Smooth muscle cell (in vitro differentiated cells): ENCODE results near the gene ZNF157. TPM values are rescaled to one million over a fixed set of nuclear protein-coding genes. Genes with fewer than 3 reads are reported as not detected.

Source experiments
- DNase-seq: peaks from one replicate; lab custom pipeline; 2025; ENCODE audit not compliant: unreplicated experiment; lab: John Stamatoyannopoulos, UW
- H2AFZ ChIP-seq: fragments of 200-600 bp; sonication (generic); 2 replicates; pipeline ENCODE4 v1.6.0; 2016; ENCODE audit warnings: antibody characterized with exemption, low read depth, mild to moderate bottlenecking
- H3F3A ChIP-seq: fragments of 200-600 bp; sonication (generic); 2 replicates; pipeline ENCODE4 v1.6.0; 2017; ENCODE audit warnings: antibody characterized with exemption, low read depth
- H3K27ac ChIP-seq: fragments of 200-600 bp; sonication (generic); 2 replicates; pipeline ENCODE4 v1.5.1; 2016; ENCODE audit warnings: low read depth, mild to moderate bottlenecking
- H3K27me3 ChIP-seq: fragments of 200-600 bp; sonication (generic); 2 replicates; pipeline ENCODE4 v1.6.1; 2016; ENCODE audit warnings: low read depth, mild to moderate bottlenecking
- H3K36me3 ChIP-seq: fragments of 200-600 bp; sonication (generic); 2 replicates; pipeline ENCODE4 v1.5.1; 2016; ENCODE audit warnings: low read depth
- H3K4me1 ChIP-seq: fragments of 200-600 bp; sonication (generic); 2 replicates; pipeline ENCODE4 v1.5.1; 2016; ENCODE audit warnings: low read depth
- H3K4me2 ChIP-seq: fragments of 200-600 bp; sonication (generic); 2 replicates; pipeline ENCODE4 v1.6.0; 2016; ENCODE audit warnings: mild to moderate bottlenecking
- H3K4me3 ChIP-seq: fragments of 200-600 bp; sonication (generic); 2 replicates; pipeline ENCODE4 v1.5.1; 2016; ENCODE audit warnings: mild to moderate bottlenecking
- H3K79me2 ChIP-seq: fragments of 200-600 bp; sonication (generic); 2 replicates; pipeline ENCODE4 v1.6.0; 2016; ENCODE audit warnings: low read depth, mild to moderate bottlenecking
- H3K9ac ChIP-seq: fragments of 200-600 bp; sonication (generic); 2 replicates; pipeline ENCODE4 v1.6.0; 2016; ENCODE audit warnings: low read depth
- H3K9me3 ChIP-seq: fragments of 200-600 bp; sonication (generic); replicated peaks from 2 replicates; pipeline ENCODE4 v1.5.1; 2016; ENCODE audit warnings: low read depth
- H4K20me1 ChIP-seq: fragments of 200-600 bp; sonication (generic); 2 replicates; pipeline ENCODE4 v1.6.0; 2016; ENCODE audit warnings: low read depth
- WGBS: methylation state at CpG from one replicate; pipeline ENCODE4 v1.1.7; 2016; ENCODE audit warnings: low lambda C conversion rate; 5-methylcytosine and 5-hydroxymethylcytosine counted together
- polyA plus RNA-seq: library from polyadenylated mRNA; unstranded; fragments of >200 nt; fragmentation: Nextera tagmentation; extraction: Ambion mirVana; gene quantifications from 2 replicates; pipeline ENCODE4 v1.2.1, GENCODE V29; 2016
- total RNA-seq: library from RNA; depleted of rRNA; stranded (reverse); fragments of >200 nt; gene quantifications from 2 replicates; pipeline ENCODE4 v1.2.3, GENCODE V29; 2014
- TF ChIP-seq, protein P1 (sequence below): fragments of 200-600 bp; sonication (generic); IDR thresholded peaks from 2 replicates; pipeline ENCODE4 v1.5.1; 2017; ENCODE audit warnings: borderline replicate concordance, mild to moderate bottlenecking, antibody characterized with exemption; ENCODE audit not compliant: insufficient read depth, poor library complexity, severe bottlenecking

Gene ZNF157
- total and polyA plus RNA-seq, 2 experiments from 2014 or later = not detected

DNA sequence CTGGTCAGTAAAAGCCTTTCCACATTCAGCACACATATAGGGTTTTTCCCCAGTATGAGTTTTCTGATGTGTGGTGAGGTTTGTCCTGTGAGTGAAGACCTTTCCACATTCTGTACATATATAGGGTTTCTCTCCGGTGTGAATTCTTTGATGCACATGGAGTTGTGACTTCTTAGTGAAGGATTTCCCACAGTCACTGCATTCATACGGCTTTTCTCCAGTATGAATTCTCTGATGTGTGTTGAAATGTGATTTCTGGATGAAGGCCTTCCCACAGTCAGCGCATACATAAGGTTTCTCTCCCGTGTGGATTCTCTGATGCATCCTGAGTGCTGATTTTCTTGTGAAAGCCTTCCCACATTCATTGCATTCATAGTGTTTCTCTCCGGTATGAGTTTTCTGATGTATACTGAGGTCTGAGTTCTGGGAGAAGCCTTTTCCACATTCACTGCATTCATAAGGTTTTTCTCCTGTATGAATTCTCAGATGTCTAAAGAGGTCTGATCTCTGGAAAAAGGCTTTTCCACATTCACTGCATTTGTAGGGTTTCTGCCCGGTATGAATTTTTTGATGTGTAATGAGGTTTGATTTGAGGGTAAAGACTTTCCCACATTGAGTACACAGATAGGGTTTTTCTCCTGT is 77.9 kb downstream of the ZNF157 start:
- Histone ChIP-seq H3K27me3 (no peaks in the 10 kb centered on the region), H3K79me2 (no peaks in the 10 kb centered on the region), H3F3A (no peaks in the 10 kb centered on the region), H3K4me3 (no peak overlapping the region), H3K4me2 (no peak overlapping the region), H3K27ac (no peak overlapping the region), H3K36me3 (peaks cover 17% of the 10 kb centered on the region), H2AFZ (no peak overlapping the region), H4K20me1 (no peaks in the 10 kb centered on the region), H3K9me3 (peaks cover 47% of the 10 kb centered on the region), H3K9ac (no peak overlapping the region), H3K4me1 (no peaks in the 10 kb centered on the region)
- TF ChIP-seq, protein P1, sequence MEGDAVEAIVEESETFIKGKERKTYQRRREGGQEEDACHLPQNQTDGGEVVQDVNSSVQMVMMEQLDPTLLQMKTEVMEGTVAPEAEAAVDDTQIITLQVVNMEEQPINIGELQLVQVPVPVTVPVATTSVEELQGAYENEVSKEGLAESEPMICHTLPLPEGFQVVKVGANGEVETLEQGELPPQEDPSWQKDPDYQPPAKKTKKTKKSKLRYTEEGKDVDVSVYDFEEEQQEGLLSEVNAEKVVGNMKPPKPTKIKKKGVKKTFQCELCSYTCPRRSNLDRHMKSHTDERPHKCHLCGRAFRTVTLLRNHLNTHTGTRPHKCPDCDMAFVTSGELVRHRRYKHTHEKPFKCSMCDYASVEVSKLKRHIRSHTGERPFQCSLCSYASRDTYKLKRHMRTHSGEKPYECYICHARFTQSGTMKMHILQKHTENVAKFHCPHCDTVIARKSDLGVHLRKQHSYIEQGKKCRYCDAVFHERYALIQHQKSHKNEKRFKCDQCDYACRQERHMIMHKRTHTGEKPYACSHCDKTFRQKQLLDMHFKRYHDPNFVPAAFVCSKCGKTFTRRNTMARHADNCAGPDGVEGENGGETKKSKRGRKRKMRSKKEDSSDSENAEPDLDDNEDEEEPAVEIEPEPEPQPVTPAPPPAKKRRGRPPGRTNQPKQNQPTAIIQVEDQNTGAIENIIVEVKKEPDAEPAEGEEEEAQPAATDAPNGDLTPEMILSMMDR = no peak
- DNase-seq = no peak
- 91% methylated on average over 6 of the region's 6 CpGs for WGBS

DNA sequence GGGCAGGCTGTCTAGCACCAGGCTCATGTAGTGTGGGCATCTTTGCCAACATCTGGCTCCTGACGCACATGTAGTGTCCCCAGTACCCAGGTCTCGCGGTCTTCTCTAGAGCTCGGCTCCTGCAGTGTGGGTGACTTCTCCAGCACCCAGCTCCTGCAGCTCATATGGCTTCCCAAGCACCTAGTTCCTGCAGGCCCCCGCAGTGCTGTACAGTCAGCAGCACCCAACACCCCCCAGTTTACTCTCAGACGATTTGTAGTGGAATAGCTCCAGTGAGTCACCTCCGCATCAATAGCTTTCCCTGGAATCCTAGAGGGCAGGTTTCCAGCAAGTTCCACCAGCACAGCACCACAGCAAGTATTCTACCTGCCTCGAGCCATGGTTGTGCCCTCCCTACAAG is 81.7 kb downstream of the ZNF157 start:
- TF ChIP-seq, protein P1 = no peak
- Histone ChIP-seq H3K4me1 (no peaks in the 10 kb centered on the region), H3K4me2 (no peak overlapping the region), H3K27me3 (no peaks in the 10 kb centered on the region), H3K36me3 (peaks cover 22% of the 10 kb centered on the region), H2AFZ (no peak overlapping the region), H3K79me2 (no peaks in the 10 kb centered on the region), H4K20me1 (no peaks in the 10 kb centered on the region), H3K9ac (no peak overlapping the region), H3F3A (no peaks in the 10 kb centered on the region), H3K27ac (no peak overlapping the region), H3K4me3 (no peak overlapping the region), H3K9me3 (peaks cover 38% of the 10 kb centered on the region)
- no peak for DNase-seq
- WGBS = 90% methylated on average over 8 of the region's 8 CpGs

GRCh38 chrX:47456080-47456479 is 85.7 kb downstream of the ZNF157 start:
- H3K4me2 ChIP-seq = no peak overlapping the region
- WGBS = 71% methylated on average over 6 of the region's 6 CpGs
- no peak overlapping the region for H3K9ac ChIP-seq
- H3K4me1 ChIP-seq = no peaks in the 10 kb centered on the region
- no peaks in the 10 kb centered on the region for H4K20me1 ChIP-seq
- H3K27me3 ChIP-seq = no peaks in the 10 kb centered on the region
- TF ChIP-seq, protein P1 = no peak
- H2AFZ ChIP-seq = no peak overlapping the region
- no peaks in the 10 kb centered on the region for H3F3A ChIP-seq
- H3K4me3 ChIP-seq = no peak overlapping the region
- no peak for DNase-seq
- no peaks in the 10 kb centered on the region for H3K79me2 ChIP-seq
- peaks cover 4% of the 10 kb centered on the region for H3K9me3 ChIP-seq
- no peak overlapping the region for H3K27ac ChIP-seq
- H3K36me3 ChIP-seq = peaks cover 6% of the 10 kb centered on the region

DNA sequence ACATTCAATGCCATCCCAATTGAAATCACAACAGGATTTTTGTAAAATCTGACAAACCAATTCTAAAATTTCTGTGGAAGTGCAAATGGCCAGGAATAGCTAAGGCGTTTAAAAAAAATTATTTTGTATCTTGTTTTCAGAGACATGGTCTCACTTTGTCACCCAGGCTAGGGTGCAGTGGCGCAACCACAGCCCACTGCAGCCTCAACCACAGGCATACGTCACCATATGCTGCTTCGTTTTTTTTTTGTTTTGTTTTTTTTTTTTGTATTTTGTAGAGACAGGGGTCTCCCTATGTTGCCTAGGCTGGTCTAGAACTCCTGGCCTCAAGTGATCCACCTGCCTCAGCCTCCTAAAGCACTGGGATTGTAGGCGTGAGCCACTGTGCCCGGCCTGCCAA is 88.2 kb downstream of the ZNF157 start:
- Histone ChIP-seq H4K20me1 (no peaks in the 10 kb centered on the region), H3K27me3 (no peaks in the 10 kb centered on the region), H2AFZ (no peak overlapping the region), H3K4me1 (no peaks in the 10 kb centered on the region), H3K79me2 (no peaks in the 10 kb centered on the region), H3K4me2 (no peak overlapping the region), H3K36me3 (peaks cover 2% of the 10 kb centered on the region), H3K9me3 (no peaks in the 10 kb centered on the region), H3K9ac (no peak overlapping the region), H3F3A (no peaks in the 10 kb centered on the region), H3K27ac (no peak overlapping the region), H3K4me3 (no peak overlapping the region)
- WGBS = 88% methylated on average over 6 of the region's 6 CpGs
- no peak for DNase-seq
- TF ChIP-seq, protein P1 = no peak
